ENCODE results near the gene DAB1.

- no peak for TF ChIP-seq POLR2A (IDR thresholded peaks at IDR 0.05)
- TF ChIP-seq CTCF (IDR thresholded peaks at IDR 0.05) = no peak
Measured at GRCh38 chr1:57061369-57061768, 362.5 kb downstream of the DAB1 start.
